ENCODE data around the gene NDUFS7. TPM values are rescaled to one million over a fixed set of nuclear protein-coding genes. Genes with fewer than 3 reads are reported as not detected.

Gene NDUFS7
- polyA plus RNA-seq, 4 donors: 43.6 to 99.1 (median 85.1) TPM

DNA sequence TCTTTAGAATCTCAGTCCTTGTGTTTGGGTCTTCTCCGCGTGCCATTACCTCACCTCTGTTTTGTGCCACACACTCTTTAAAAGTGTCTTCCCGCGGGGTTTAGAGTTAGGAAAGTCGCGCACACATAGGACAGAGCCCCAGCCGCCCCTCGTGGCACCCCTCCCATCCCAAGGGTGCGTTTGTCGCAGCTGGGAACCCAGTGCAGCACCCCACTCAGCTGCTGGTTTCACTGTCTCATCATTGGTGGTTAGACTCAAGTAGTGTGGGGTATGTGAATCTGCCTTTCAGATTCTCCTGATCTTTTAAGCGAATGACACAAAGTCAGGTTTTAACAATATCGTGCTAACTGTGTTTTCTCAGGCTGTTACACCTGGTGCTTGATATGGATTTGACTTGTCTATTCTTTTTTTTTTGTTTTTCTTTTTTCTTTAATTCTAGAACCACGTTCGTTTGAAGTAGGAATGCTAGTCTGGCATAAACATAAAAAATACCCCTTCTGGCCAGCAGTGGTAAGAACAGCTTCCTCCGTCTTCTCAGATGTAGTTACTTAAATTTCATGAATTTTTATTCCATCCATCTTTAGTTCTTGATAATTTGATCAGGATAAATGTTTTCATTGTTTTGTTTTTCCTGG is 19.5 kb upstream of the NDUFS7 start:
- no peak for DNase-seq (ENCODE audit: low read depth in 4 of 4, low spot score in 2 of 4)

DNA sequence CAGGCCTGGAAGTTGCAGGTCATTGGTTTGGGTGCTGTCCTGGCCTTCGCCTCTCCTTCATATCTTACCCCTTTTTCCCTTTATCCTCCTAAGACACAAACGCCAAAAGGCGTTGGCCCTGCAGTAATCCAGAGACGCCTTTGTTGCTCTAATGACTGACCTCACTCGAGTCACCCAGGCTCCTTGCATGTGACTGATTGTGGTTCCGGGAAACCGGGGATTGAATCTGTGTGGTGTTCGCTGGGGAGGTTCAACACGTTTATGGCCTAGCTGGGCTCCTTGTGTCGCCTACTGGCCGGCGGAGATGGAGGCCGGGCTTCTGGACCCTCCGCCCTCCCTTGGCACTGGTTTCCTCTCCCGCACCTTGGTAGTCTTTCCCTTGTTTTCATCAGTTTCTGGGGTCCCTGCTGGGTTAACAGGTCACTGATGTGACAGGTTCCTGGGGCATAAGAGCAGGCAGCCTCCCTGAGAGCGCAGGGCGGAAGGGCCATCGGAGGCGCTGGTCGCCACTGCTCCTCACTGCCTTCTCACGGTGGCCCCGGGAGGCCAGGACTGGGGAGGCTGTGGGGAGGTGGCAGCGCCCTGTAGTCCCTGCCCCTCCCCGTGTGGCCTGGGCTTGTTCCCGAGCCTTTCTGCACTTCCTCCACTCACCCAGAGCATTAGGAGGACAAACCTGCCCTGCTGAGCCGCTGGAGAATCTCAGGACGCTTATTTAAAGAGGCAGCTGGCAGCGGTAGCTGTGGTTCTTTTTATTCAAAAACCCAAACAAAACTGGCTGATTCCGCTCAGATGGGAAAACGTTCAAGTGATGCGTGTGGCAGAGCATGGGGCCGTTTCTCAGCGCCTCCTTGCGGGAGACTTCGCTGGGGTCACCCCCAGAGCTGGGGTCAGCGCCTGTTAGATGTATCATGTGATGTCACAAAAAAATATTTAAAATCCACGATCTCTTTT is 18.1 kb upstream of the NDUFS7 start:
- no peak for DNase-seq (ENCODE audit: low read depth in 4 of 4, low spot score in 2 of 4)

DNA sequence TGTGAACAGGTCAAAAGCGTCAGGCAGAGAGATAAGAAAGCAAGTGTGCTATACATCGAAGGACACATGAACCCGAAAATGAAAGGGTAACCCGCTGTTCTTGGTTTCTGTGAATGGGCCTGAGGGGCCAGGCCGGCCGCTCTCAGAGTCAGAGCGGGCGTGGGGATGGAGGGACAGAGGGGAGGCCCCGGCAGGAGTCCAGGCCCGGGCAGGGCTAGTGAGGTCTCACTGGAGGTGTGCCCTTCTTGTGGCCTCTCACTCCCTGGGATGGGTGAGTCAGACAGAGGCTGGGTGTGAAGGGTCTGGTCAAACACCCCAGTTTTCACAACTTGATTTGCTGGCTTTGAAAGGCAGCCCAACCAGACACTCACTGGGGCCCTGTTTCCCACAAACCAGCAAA is 17.4 kb upstream of the NDUFS7 start:
- DNase-seq (ENCODE audit: low read depth in 4 of 4, low spot score in 2 of 4): no peak

DNA sequence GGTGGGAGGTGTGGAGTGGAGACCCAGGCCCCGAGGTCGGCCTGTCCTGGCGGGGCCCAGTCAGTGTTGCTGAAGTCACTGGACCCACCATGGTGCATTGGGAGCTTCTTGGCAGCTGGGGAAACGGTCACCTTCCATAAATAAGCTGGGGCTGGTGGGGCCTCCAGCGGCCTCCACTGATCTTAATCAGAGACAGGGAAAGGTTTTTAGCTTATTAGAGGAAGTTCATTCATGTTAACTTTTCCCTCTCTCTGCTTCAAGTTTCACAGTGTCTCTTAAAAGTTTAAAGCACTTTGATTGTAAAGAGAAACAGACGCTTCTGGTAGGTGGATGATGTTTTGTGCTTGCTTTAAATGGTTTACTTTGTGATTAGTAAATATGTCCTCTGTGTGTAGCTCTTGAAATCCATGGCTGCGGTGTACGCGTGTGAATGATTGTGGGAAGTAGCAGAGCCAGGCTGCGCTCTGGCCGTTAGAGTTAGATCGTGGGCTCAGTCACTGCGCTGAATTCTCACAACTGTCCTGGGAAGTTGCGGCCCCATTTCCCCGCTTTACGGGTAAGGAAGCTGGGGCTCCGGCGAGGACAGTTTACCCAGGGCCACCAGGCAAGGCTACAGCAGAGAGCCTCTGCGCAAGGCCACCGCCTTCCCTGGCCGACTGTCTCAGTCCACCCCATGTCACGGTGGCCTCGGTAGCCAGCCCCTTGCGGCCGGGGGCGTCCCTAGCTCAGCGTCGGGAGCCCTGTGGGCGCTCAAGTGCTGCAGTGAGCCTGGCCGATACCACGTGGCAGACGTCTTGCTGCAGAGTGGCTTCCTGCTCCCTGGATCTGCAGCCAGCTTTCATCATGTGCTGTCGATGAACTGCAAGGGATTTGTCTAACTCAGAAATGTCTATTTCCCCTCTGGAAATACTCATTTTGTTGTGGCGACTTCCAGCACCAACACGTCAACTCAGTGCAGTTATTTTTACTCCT is 16.5 kb upstream of the NDUFS7 start:
- no peak for DNase-seq (ENCODE audit: low read depth in 4 of 4, low spot score in 2 of 4)

DNA sequence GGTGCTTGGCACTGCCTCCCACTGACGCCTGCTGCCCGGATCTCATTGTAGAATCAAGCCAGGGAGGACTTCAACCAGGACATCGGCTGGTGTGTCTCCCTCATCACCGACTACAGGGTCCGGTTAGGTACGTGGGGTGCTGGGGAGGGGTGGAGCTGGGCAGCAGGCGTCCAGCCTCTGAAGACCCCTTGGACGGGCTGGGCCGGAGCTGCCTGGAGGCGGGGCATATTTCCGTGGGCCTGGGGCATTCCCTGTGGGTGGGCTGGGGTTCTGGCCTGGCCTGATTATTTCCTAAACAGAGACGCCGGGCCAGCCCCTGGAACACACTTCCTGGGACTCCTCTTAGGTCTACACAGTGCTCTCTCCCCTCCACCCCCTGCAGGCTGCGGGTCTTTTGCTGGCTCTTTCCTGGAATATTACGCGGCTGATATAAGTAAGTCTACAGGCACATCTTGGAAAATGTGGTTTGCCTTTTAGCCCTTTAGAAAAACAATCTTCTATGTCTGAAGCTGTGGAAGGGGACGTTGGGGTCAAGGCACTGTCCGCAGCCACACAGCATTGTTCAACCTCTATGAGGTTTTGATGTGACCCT is 14.4 kb upstream of the NDUFS7 start:
- DNase-seq (ENCODE audit: low read depth in 4 of 4, low spot score in 2 of 4): no peak

DNA sequence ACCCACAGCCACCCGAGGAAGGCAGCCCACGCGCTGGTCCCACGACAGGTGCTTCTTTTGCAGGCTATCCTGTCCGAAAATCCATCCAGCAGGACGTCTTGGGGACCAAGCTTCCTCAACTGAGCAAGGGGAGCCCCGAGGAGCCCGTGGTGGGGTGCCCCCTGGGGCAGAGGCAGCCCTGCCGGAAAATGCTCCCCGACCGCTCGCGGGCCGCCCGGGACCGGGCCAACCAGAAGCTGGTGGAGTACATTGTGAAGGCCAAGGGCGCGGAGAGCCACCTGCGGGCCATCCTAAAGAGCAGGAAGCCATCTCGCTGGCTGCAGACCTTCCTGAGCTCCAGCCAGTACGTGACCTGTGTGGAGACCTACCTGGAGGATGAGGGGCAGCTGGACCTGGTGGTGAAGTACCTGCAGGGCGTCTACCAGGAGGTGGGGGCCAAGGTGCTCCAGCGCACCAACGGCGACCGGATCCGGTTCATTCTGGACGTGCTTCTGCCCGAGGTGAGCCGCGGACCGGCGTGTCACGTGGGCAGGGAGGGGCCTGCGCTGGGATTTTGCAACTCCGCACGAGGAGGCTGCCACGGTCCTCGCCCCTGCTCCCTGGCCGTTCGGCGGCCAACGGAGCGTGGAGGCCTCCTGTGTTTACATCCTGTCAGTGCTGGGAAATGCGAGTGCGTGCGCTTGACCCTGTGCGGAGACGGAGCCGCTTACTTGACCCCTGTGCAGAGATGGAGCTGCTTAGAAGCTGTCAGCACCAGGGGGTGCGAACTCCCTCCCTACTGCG is 12.9 kb upstream of the NDUFS7 start:
- no peak for DNase-seq (ENCODE audit: low read depth in 4 of 4, low spot score in 2 of 4)

DNA sequence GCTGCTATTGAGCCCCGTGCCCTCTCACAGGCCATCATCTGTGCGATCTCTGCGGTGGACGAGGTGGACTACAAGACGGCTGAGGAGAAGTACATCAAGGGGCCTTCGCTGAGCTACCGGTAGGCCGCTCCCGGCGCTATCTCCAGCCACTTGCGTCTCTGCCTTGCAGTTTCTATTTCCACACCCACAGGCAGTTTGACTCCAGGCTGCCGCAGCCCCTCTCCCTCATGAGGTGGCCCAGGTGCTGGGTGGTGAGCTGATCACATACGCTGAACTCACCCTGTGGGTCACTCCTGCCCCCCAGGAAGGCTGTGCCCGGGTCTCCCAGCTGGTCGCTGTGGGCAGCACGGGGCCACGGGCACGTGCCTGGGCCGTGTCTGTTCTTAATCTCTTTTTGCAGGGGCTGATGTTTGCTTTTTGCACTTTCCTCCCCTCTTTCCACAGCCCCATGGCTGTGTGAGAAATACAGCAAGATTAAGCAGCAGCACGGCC is 10.6 kb upstream of the NDUFS7 start:
- no peak for DNase-seq (ENCODE audit: low read depth in 4 of 4, low spot score in 2 of 4)

DNA sequence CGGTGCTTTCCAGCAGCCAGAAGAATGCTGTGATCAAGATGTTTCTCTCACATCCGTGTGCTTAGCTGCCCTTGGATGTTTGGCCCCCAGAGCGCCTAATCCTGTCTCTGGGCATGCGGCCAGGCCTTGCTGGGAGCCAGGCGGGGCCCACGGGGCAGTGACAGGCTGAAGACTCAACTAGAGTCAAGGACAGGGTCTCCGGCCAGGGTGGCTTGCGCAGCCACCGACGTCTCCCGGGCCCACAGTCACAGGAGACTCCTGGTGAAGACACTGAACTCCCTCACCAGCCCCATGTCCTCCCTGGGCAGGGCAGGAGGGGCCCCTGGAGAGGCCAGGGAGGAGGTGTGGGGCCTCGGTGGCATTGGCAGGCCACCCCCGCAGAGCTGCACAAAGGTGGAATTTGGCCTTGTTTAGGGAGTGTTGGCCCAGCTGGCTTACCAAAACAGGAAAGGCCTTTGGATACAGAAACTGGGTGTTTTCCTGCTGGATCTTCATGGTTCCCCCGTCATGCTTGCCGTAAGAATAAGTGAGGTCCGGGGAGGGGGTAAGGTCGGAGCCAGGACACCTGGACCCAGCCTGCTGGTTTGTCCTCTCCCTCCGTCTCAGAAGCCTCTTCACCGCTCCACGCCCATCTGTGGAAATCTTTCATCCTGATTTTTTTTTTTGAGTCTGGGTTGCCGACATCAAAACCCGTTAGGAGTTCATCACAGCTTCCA is 10.0 kb upstream of the NDUFS7 start:
- DNase-seq (ENCODE audit: low read depth in 4 of 4, low spot score in 2 of 4): no peak

DNA sequence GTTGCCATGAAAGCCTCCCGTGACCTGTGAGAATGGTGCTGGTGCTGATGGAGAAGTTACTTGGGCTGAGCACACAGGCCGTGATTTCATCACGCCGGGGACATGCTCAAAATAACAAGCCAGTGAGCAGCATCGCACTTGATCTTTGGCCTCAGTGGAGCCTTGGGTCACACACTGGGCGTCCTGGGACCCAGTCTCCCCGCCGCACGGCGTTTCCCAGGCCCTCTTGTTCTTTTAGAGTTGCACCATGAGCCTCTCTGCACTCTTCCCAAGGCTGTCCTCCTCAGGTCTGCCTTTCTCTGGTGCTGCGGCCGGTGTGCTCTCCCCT is 9.5 kb upstream of the NDUFS7 start:
- DNase-seq (ENCODE audit: low read depth in 4 of 4, low spot score in 2 of 4): no peak

DNA sequence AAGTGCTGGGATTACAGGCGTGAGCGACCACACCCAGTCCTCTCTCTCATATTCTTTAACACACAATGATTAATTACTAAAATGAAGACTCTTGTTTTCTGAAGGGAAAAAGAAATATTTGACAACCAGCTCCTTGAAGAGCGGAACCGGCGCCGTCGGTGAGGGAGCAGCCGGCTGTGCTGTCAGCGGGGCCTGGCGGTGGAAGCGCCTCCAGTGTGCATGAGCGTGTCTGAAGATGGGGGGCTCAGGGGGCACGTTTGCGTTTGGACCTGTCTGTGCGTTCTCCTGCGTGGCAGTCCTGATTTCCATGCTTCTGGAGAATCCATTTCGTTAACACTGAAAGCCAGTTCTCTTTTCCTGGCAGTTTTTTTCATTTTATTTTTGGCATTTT is 7.3 kb upstream of the NDUFS7 start:
- DNase-seq (ENCODE audit: low read depth in 4 of 4, low spot score in 2 of 4): no peak

DNA sequence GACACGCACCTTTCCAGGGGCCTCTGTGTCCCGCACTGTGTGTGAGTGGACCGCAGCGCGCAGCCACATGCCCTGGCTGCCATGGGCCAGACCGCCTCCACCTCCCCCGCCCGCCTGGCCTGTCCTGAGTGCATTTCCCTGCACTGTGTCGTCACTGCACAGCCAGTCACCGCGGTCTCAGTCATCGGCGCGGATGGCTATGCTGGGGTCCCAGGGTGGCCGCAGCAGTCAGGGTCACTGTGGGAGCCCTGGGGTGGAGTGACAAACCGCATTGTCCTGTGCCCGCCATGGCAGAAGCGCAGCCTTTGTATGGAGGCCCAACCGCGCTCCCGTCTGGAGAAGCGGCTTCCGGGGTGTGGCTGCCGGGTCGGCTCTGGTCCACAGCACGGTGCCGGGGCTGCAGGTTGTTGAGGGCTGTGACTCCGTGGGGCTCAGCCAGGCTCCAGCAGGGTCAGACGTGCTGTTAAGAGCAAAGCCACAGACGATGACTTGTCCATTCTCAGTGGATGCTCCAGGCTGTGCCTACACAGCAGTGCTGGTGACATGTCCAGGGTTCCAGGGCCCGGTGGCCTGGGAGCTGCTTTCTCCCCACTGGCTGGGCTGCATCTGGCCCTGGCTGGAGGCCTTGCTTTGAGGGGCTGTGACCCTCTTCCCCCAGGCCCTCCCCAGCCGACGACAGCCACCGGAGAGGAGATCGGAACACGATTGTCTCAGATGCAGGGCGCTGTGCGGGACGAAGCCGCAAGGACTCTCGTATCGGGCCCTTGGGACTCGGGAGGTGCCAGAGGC is 6.3 kb upstream of the NDUFS7 start:
- no peak for DNase-seq (ENCODE audit: low read depth in 4 of 4, low spot score in 2 of 4)

DNA sequence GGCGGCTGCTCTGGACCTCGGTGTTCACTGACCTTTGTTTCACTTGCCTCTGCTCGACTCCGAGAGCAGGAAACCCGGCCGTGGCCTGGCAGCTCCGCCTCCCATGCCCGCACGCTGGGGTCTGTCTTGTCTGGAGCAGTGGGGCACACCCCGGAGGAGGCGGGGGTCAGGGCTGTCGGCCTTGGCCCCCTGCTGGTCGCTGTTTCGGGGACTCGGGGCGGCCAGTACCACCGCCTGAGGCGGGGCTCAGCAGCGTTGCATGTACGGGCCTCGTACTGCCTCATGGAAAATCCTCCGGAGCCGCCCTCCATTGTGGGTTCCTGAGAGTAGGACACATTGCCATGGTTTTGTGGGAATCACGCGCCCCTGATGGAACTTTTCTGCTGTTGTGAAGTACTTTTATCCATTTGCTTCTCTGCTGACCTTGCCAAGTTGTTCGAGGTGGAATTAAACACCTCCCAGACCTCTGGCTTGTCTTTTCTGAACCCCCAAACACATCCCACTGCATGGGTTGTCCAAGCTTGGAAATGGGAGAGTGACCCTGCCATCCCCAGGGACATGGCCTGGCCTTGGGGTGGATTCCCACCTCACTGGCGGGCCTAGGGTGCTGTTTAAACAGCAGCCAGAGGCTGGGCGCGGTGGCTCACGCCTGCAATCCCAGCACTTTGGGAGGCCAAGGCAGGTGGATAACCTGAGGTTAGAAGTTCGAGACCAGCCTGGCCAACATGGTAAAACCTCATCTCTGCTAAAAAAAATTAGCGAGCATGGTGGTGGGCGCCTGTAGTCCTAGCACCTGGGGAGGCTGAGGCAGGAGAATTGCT is 5.5 kb upstream of the NDUFS7 start:
- no peak for DNase-seq (ENCODE audit: low read depth in 4 of 4, low spot score in 2 of 4)

DNA sequence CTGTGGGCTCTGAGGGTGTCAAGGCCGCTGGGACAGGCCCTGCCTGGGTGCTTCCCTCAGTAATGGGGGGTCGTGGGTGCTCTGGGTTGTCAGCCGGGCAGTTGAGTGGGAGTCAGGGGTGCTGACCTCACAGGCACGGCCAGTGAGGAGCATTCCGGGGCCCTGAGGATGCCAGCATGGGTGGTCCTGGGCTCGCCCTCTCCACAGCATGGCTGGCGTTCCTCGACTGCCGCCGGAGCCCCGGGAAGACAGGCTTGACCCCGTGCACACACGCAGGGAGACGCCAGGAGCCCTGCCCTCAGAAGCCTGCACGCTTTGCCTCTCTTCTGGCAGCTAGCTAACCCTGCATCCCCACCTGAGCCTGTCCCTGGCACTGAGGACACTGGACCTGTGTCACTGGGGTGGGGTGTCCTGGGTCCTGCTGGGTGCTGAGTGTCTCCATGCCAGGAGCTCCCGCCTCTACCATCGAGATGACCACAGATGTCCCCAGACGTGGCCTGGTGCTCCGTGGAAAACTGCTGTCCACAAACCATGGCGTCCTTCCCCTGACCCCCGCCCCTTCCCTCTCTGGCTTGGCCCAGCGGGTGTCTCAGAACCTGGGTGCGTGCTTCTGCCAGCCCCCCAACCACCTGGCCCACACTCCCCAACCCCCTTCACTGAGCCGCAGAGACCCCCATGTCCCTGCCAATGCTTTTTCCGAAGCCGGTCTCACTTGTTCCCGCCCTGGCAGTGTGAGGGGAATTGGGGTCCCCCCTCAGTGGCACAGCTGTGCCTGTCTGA is 4.4 kb upstream of the NDUFS7 start:
- no peak for DNase-seq (ENCODE audit: low read depth in 4 of 4, low spot score in 2 of 4)

DNA sequence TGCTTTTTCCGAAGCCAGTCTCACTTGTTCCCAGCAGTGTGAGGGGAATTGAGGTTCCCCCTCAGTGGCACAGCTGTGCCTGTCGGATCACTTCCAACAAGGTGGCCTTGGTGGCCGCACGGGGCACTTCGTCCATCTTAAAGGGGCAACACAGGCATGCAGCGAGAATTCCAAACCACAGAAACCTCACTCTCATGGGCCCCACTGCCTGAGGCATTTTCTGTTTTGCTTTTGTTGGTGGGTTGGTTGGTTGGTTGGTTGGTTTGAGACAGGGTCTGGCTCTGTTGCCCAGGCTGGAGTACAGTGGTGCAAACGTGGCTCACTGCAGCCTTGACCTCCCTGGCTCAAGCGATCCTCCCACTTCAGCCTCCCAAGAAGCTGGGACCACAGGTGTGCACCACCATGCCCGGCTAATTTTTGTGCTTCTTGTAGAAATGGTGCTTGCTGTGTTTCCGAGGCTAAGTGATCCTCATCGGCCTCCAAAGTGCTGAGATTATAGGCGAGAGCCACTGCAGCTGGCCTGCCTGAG is 3.7 kb upstream of the NDUFS7 start:
- no peak for DNase-seq (ENCODE audit: low read depth in 4 of 4, low spot score in 2 of 4)

DNA sequence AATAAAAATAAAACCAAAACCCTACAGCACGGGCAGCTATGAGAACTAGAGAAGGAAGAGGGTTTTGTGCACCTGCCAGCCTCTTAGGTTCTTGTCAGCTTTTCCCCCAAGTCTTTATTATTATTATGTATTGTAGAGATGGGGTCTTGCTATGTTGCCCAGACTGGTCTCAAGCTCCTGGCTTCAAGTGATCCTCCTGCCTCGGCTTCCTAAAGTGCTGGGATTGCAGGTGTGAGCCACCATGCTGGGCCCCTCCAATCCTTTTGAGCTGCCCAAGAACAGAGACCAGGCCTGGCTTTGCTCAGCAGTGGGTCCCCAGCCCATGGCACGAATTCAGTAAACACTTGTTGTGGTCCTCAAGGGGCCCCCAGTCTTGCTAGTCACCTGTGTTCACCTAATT is 1.5 kb upstream of the NDUFS7 start:
- no peak for DNase-seq (ENCODE audit: low read depth in 4 of 4, low spot score in 2 of 4)

DNA sequence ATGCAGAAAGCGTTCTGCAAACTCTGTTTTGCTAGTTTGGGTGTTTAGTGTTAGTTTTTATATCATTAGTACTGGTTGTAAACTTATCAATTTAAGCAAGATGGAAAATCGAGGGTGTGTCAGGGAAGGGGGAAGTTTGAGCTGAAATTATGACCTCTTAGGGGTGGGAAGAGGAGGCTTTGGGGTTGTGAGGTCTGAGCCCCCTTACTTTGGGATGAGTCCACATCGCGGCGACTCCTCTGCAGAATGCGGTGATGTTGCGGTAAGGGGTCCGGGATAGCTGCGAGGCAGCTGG is 743 bp upstream of the NDUFS7 start:
- DNase-seq (ENCODE audit: low read depth in 4 of 4, low spot score in 2 of 4): no peak

DNA sequence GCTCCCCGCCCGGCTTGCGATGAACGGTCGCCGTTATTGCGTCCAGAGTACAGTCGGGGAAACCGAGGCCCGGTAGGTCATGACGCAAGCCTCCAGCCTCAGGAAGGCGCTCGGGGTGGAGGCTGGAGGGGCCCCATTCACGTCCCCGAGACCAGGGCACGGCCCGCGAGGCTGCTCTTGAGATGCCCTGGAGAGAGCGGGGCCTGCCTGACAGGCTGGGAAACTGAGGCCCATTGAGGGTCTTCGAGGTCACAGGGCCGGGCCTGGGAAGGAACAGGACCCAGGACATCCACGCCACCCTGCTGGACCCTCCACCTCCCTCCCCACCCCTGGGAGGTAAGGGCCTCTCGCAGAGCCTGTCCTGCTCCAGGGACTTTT is 367 bp downstream of the NDUFS7 start:
- no peak for DNase-seq (ENCODE audit: low read depth in 4 of 4, low spot score in 2 of 4)
